HepG2 (cell line): ENCODE measurements around the gene ZNF764. TPM values are rescaled to one million over a fixed set of nuclear protein-coding genes. Genes with fewer than 3 reads are reported as not detected.

Source experiments
- ARNT2 ChIP-seq: sonication (generic); formaldehyde crosslinking; IDR thresholded peaks from 2 replicates; pipeline ENCODE4 v1.8.0; 2022; ENCODE audit warnings: mild to moderate bottlenecking, low read depth, missing genetic modification reagents, moderate library complexity
- BCL6 ChIP-seq: IDR thresholded peaks from 2 replicates; pipeline ENCODE4 v1.6.1; 2016; ENCODE audit warnings: missing genetic modification reagents, missing compliant biosample characterization
- EZH2 ChIP-seq: conservative IDR thresholded peaks from 2 replicates; pipeline ENCODE4 v1.6.1; 2012; ENCODE audit warnings: mild to moderate bottlenecking, low read depth, low read length, moderate library complexity
- FOXC1 ChIP-seq: sonication (generic); formaldehyde crosslinking; IDR thresholded peaks from 2 replicates; pipeline ENCODE4 v1.8.0; 2022; ENCODE audit warnings: mild to moderate bottlenecking, missing genetic modification reagents, borderline replicate concordance
- HES4 ChIP-seq: sonication (generic); formaldehyde crosslinking; IDR thresholded peaks from 2 replicates; pipeline ENCODE4 v1.9.0; 2021; ENCODE audit warnings: mild to moderate bottlenecking, missing genetic modification reagents, borderline replicate concordance
- JUN ChIP-seq: sonication (generic); formaldehyde crosslinking; IDR thresholded peaks from 2 replicates; pipeline ENCODE4 v1.4.0; 2020; ENCODE audit warnings: mild to moderate bottlenecking, missing genetic modification reagents
- KAT8 ChIP-seq: IDR thresholded peaks from 2 replicates; pipeline ENCODE4 v1.6.1; 2016; ENCODE audit warnings: missing genetic modification reagents, missing compliant biosample characterization
- KDM2A ChIP-seq: sonication (generic); formaldehyde crosslinking; IDR thresholded peaks from 2 replicates; pipeline ENCODE4 v1.4.0; 2020; ENCODE audit warnings: low read depth, missing genetic modification reagents, borderline replicate concordance
- PAF1 ChIP-seq: IDR thresholded peaks from 2 replicates; pipeline ENCODE4 v1.6.1; 2016; ENCODE audit warnings: missing genetic modification reagents, missing compliant biosample characterization
- PHF21A ChIP-seq: sonication (generic); formaldehyde crosslinking; IDR thresholded peaks from 2 replicates; pipeline ENCODE4 v1.5.0; 2020; ENCODE audit warnings: mild to moderate bottlenecking, missing genetic modification reagents
- PHF5A ChIP-seq: IDR thresholded peaks from one replicate; pipeline ENCODE4 v1.6.1; 2018; ENCODE audit warnings: low read depth, missing genetic modification reagents; ENCODE audit not compliant: unreplicated experiment
- RARA ChIP-seq: IDR thresholded peaks from 2 replicates; pipeline ENCODE4 v1.6.1; 2016; ENCODE audit warnings: missing genetic modification reagents, missing compliant biosample characterization
- ZFP41 ChIP-seq: sonication (generic); formaldehyde crosslinking; IDR thresholded peaks from 2 replicates; pipeline ENCODE4 v1.4.0; 2020; ENCODE audit warnings: mild to moderate bottlenecking, missing genetic modification reagents, borderline replicate concordance
- ZMAT3 ChIP-seq: sonication (generic); formaldehyde crosslinking; conservative IDR thresholded peaks from 2 replicates; pipeline ENCODE4 v1.7.0; 2021; ENCODE audit warnings: missing genetic modification reagents
- ZNF121 ChIP-seq: sonication (generic); formaldehyde crosslinking; IDR thresholded peaks from 2 replicates; pipeline ENCODE4 v1.5.0; 2020; ENCODE audit warnings: mild to moderate bottlenecking, missing genetic modification reagents
- ZNF17 ChIP-seq: sonication (generic); formaldehyde crosslinking; IDR thresholded peaks from 2 replicates; pipeline ENCODE4 v1.5.0; 2020; ENCODE audit warnings: mild to moderate bottlenecking, missing genetic modification reagents
- ZNF343 ChIP-seq: sonication (generic); formaldehyde crosslinking; IDR thresholded peaks from 2 replicates; pipeline ENCODE4 v1.4.0; 2020; ENCODE audit warnings: mild to moderate bottlenecking, missing genetic modification reagents
- polyA plus RNA-seq, 8 experiments: library from polyadenylated mRNA; depleted of rRNA in 3 of 8; stranded (reverse) in 7 of 8; unstranded in 1 of 8; fragments of >200 nt; fragmentation: Illumina TruSeq in 4 of 8; extraction: Trizol in 4 of 8; gene quantifications; 2 replicates each; pipeline versions ENCODE4 v1.2.1 to v1.2.3, GENCODE V29; 2011 to 2016; ENCODE audit warnings: low read depth in 4 of 8, missing spikeins in 1 of 8, mixed read lengths in 1 of 8; ENCODE audit not compliant: insufficient read depth in 1 of 8
- total RNA-seq, 5 experiments: library from RNA; depleted of rRNA; stranded (reverse); fragments of >200 nt; fragmentation: Illumina TruSeq; extraction: Trizol; gene quantifications; 2 replicates each; pipeline ENCODE4 v1.2.3, GENCODE V29; 2016; ENCODE audit warnings: low read depth in 1 of 5
- TF ChIP-seq, protein P1 (sequence below): sonication (generic); formaldehyde crosslinking; conservative IDR thresholded peaks from 2 replicates; pipeline ENCODE4 v1.4.0; 2020; ENCODE audit warnings: mild to moderate bottlenecking, missing genetic modification reagents, moderate library complexity
- TF ChIP-seq, protein P2 (sequence below): sonication (generic); formaldehyde crosslinking; IDR thresholded peaks from 2 replicates; pipeline ENCODE4 v1.4.0; 2020; ENCODE audit warnings: missing genetic modification reagents
- TF ChIP-seq, protein P3 (sequence below): sonication (generic); formaldehyde crosslinking; IDR thresholded peaks from 2 replicates; pipeline ENCODE4 v1.8.1; 2023; ENCODE audit warnings: missing genetic modification reagents, mild to moderate bottlenecking, borderline replicate concordance
- TF ChIP-seq, protein P4 (sequence below): sonication (generic); formaldehyde crosslinking; IDR thresholded peaks from 2 replicates; pipeline ENCODE4 v1.4.0; 2020; ENCODE audit warnings: missing genetic modification reagents

The ZNF764 gene
- total and polyA plus RNA-seq, 2 of the 13 experiments (the other 11 are each of a cell fraction or from before 2014, with no cell fraction given), result 4.1 to 9.1 TPM

DNA sequence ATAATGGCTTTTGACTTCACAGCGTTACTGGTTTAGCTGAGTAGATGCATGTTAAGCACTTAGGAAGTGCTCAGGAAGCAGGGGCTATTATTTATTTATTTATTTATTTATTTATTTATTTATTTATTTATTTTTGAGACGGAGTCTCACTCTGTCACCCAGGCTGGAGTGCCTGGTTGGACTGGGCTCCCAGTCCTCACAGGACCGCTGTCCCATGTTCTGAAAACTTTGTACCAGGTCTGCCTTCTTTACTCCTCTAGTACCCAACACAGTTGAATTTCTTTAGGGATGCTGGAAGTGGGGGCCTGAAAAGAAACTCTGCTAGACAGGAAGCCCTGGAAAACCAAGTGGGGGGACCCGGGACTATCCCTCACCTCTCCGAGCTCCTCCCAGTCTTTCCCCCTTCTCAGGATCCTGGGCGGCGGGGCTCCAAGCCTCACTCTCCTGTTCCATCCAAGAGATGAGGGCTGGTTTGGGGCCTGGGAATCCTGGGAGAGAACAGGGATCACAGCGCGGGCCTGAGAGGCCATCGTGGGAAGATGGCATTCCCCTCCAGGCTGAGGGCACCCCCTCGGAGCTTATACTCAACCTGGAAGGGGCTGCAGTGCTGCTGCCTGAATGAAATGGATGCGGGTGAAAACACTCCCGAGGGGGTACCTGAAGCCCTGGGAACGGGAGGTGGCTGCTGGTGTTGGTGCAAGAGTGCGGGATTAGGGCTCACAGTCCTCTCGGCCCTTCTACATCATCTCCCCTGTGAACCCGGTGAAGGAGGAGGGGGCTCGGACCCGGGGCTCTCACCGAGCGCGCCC is 12.7 kb upstream of the ZNF764 start (continued):
- TF ChIP-seq HES4, result no peak
- no peak for TF ChIP-seq FOXC1 (CRISPR knock-in tag)
- no peak for TF ChIP-seq ZNF121 (CRISPR knock-in tag)
- TF ChIP-seq JUN (CRISPR knock-in tag), result no peak
- TF ChIP-seq KDM2A (CRISPR knock-in tag), result no peak
- no peak for TF ChIP-seq ZNF17
- TF ChIP-seq PAF1 (CRISPR knock-in tag), result no peak
- TF ChIP-seq, protein P1, sequence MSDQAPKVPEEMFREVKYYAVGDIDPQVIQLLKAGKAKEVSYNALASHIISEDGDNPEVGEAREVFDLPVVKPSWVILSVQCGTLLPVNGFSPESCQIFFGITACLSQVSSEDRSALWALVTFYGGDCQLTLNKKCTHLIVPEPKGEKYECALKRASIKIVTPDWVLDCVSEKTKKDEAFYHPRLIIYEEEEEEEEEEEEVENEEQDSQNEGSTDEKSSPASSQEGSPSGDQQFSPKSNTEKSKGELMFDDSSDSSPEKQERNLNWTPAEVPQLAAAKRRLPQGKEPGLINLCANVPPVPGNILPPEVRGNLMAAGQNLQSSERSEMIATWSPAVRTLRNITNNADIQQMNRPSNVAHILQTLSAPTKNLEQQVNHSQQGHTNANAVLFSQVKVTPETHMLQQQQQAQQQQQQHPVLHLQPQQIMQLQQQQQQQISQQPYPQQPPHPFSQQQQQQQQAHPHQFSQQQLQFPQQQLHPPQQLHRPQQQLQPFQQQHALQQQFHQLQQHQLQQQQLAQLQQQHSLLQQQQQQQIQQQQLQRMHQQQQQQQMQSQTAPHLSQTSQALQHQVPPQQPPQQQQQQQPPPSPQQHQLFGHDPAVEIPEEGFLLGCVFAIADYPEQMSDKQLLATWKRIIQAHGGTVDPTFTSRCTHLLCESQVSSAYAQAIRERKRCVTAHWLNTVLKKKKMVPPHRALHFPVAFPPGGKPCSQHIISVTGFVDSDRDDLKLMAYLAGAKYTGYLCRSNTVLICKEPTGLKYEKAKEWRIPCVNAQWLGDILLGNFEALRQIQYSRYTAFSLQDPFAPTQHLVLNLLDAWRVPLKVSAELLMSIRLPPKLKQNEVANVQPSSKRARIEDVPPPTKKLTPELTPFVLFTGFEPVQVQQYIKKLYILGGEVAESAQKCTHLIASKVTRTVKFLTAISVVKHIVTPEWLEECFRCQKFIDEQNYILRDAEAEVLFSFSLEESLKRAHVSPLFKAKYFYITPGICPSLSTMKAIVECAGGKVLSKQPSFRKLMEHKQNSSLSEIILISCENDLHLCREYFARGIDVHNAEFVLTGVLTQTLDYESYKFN (CRISPR knock-in tag), result 0 out of 2 replicates have a peak, but pooled peaks have one; percentile 3
- no peak for TF ChIP-seq KAT8 (CRISPR knock-in tag)
- TF ChIP-seq RARA (CRISPR knock-in tag), result no peak; the same call in 1 of the 2 replicates
- TF ChIP-seq ZNF343 (CRISPR knock-in tag), result no peak
- TF ChIP-seq, protein P2, sequence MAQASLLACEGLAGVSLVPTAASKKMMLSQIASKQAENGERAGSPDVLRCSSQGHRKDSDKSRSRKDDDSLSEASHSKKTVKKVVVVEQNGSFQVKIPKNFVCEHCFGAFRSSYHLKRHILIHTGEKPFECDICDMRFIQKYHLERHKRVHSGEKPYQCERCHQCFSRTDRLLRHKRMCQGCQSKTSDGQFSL (CRISPR knock-in tag), result no peak
- no peak for TF ChIP-seq BCL6 (CRISPR knock-in tag)
- no peak for TF ChIP-seq PHF5A
- no peak for TF ChIP-seq ARNT2
- TF ChIP-seq, protein P3, sequence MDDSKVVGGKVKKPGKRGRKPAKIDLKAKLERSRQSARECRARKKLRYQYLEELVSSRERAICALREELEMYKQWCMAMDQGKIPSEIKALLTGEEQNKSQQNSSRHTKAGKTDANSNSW (CRISPR knock-in tag), result no peak
- TF ChIP-seq EZH2, result no peak
- TF ChIP-seq PHF21A (CRISPR knock-in tag), result no peak
- TF ChIP-seq ZMAT3 (CRISPR knock-in tag), result no peak
- TF ChIP-seq ZFP41 (CRISPR knock-in tag), result 0 out of 2 replicates have a peak, but pooled peaks have one; percentile 48
- TF ChIP-seq, protein P4, sequence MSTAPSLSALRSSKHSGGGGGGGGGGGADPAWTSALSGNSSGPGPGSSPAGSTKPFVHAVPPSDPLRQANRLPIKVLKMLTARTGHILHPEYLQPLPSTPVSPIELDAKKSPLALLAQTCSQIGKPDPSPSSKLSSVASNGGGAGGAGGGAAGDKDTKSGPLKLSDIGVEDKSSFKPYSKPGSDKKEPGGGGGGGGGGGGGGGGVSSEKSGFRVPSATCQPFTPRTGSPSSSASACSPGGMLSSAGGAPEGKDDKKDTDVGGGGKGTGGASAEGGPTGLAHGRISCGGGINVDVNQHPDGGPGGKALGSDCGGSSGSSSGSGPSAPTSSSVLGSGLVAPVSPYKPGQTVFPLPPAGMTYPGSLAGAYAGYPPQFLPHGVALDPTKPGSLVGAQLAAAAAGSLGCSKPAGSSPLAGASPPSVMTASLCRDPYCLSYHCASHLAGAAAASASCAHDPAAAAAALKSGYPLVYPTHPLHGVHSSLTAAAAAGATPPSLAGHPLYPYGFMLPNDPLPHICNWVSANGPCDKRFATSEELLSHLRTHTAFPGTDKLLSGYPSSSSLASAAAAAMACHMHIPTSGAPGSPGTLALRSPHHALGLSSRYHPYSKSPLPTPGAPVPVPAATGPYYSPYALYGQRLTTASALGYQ (CRISPR knock-in tag), result no peak; the same call in 1 of the 2 replicates
